CD14-positive monocyte (primary cell): ENCODE measurements around the gene TTLL4. TPM values are rescaled to one million over a fixed set of nuclear protein-coding genes. Genes with fewer than 3 reads are reported as not detected.

Source experiments
- DNase-seq, 3 donors: peaks; one replicate each; pipeline ENCODE4 v3.0.0-alpha.2; 2011 to 2022
- H2AFZ ChIP-seq: 2 replicates; pipeline ENCODE4 v1.6.0; 2012; ENCODE audit warnings: mild to moderate bottlenecking, low read depth, low read length, inconsistent platforms; ENCODE audit not compliant: insufficient read depth, poor library complexity, severe bottlenecking
- H3K27ac ChIP-seq, 2 donors: 1 replicate in 1 of 2; 2 replicates in 1 of 2; pipeline ENCODE4 v1.5.1; 2012 to 2013; ENCODE audit warnings: low read length in 2 of 2, control low read depth in 1 of 2, inconsistent platforms in 1 of 2, low read depth in 1 of 2, mild to moderate bottlenecking in 1 of 2
- H3K27me3 ChIP-seq, 2 donors: one replicate each; pipeline versions ENCODE4 v1.6.0 to v1.6.1; 2011 to 2013; ENCODE audit warnings: low read length in 2 of 2; ENCODE audit not compliant: control insufficient read depth in 2 of 2, insufficient read depth in 2 of 2
- H3K36me3 ChIP-seq, 2 donors: replicated peaks in 1 of 2; 1 replicate in 1 of 2; 2 replicates in 1 of 2; pipeline versions ENCODE4 v1.5.1 to v1.6.1; 2012 to 2013; ENCODE audit warnings: low read length in 2 of 2, control low read depth in 1 of 2, inconsistent platforms in 1 of 2, mild to moderate bottlenecking in 1 of 2; ENCODE audit not compliant: insufficient read depth in 2 of 2, control insufficient read depth in 1 of 2
- H3K4me1 ChIP-seq, 2 donors: 1 replicate in 1 of 2; 2 replicates in 1 of 2; pipeline versions ENCODE4 v1.5.1 to v1.6.1; 2012 to 2013; ENCODE audit warnings: low read length in 2 of 2, control low read depth in 1 of 2, inconsistent platforms in 1 of 2, mild to moderate bottlenecking in 1 of 2, moderate library complexity in 1 of 2; ENCODE audit not compliant: insufficient read depth in 2 of 2, control insufficient read depth in 1 of 2
- H3K4me2 ChIP-seq: replicated peaks from 2 replicates; pipeline ENCODE3; 2012; ENCODE audit warnings: low read length, moderate library complexity, mild to moderate bottlenecking; ENCODE audit not compliant: poor library complexity, severe bottlenecking; ENCODE audit errors: extremely low read depth
- H3K4me3 ChIP-seq, 3 experiments: fragments of 200-600 bp in 1 of 3; sonication (generic) in 1 of 3; replicated peaks in 1 of 3; 1 replicate in 2 of 3; 2 replicates in 1 of 3; pipeline ENCODE4 v1.5.1; 2011 to 2013; ENCODE audit warnings: low read length in 3 of 3, mild to moderate bottlenecking in 3 of 3, control low read depth in 2 of 3, low read depth in 2 of 3, inconsistent platforms in 1 of 3, moderate library complexity in 1 of 3
- H3K79me2 ChIP-seq: 2 replicates; pipeline ENCODE4 v1.6.0; 2012; ENCODE audit warnings: mild to moderate bottlenecking, control low read depth, inconsistent platforms, low read length, moderate library complexity; ENCODE audit not compliant: insufficient read depth
- H3K9ac ChIP-seq: 2 replicates; pipeline ENCODE4 v1.6.0; 2017; ENCODE audit warnings: low read length, mild to moderate bottlenecking; ENCODE audit not compliant: insufficient read depth, poor library complexity, severe bottlenecking
- H3K9me3 ChIP-seq, 2 donors: replicated peaks in 1 of 2; 1 replicate in 1 of 2; 2 replicates in 1 of 2; pipeline versions ENCODE4 v1.5.1 to v1.6.1; 2012 to 2013; ENCODE audit warnings: low read length in 2 of 2, control low read depth in 1 of 2; ENCODE audit not compliant: control insufficient read depth in 1 of 2, insufficient read depth in 1 of 2
- H4K20me1 ChIP-seq: 2 replicates; pipeline ENCODE4 v1.6.0; 2012; ENCODE audit warnings: mild to moderate bottlenecking, low read length, control low read depth, moderate library complexity; ENCODE audit not compliant: insufficient read depth
- H3K27ac Mint-ChIP-seq, 7 donors: one replicate each; pipeline ENCODE4 v1.8.0; 2020; ENCODE audit warnings: mild to moderate bottlenecking in 7 of 7, mixed read lengths in 7 of 7, moderate library complexity in 6 of 7, inconsistent platforms in 2 of 7
- H3K27me3 Mint-ChIP-seq, 3 donors: one replicate each; pipeline ENCODE4 v1.8.0; 2021 to 2022; ENCODE audit warnings: low read depth in 3 of 3, mild to moderate bottlenecking in 3 of 3, mixed read lengths in 3 of 3, moderate library complexity in 3 of 3, inconsistent platforms in 1 of 3
- H3K36me3 Mint-ChIP-seq, 2 donors: one replicate each; pipeline ENCODE4 v1.8.0; 2020; ENCODE audit warnings: mixed read lengths in 2 of 2, inconsistent platforms in 1 of 2, mild to moderate bottlenecking in 1 of 2
- H3K4me1 Mint-ChIP-seq: one replicate; pipeline ENCODE4 v1.8.0; 2020; ENCODE audit warnings: mild to moderate bottlenecking, mixed read lengths
- H3K4me3 Mint-ChIP-seq, 2 donors: one replicate each; pipeline ENCODE4 v1.8.0; 2020; ENCODE audit warnings: mild to moderate bottlenecking in 2 of 2, mixed read lengths in 2 of 2, moderate library complexity in 1 of 2
- H3K9me3 Mint-ChIP-seq, 7 donors: one replicate each; pipeline ENCODE4 v1.8.0; 2020 to 2022; ENCODE audit warnings: mixed read lengths in 7 of 7, mild to moderate bottlenecking in 6 of 7, moderate library complexity in 6 of 7, inconsistent platforms in 2 of 7
- WGBS: methylation state at CpG from one replicate; pipeline ENCODE4 v1.1.5; 2013; ENCODE audit warnings: missing lambda C conversion rate; ENCODE audit not compliant: insufficient coverage; 5-methylcytosine and 5-hydroxymethylcytosine counted together
- intact Hi-C, 2 donors: fragments of 100-400 bp; cut with micrococcal nuclease; formaldehyde crosslinking; loops; one replicate each; pipeline versions ENCODE4 v1.15.0 to v1.15.1; 2023
- polyA plus RNA-seq, 3 donors: library from polyadenylated mRNA; depleted of rRNA in 1 of 3; unstranded in 2 of 3; stranded (reverse) in 1 of 3; fragments of 300-500 nt in 2 of 3; fragments of >200 nt in 1 of 3; fragmentation: Illumina TruSeq in 2 of 3; gene quantifications; 1 replicate in 2 of 3; 2 replicates in 1 of 3; pipeline ENCODE4 v1.2.3, GENCODE V29; 2012 to 2021
- TF ChIP-seq, protein P1 (sequence below): fragments of 200-600 bp; IDR thresholded peaks from one replicate; pipeline ENCODE4 v1.8.0; 2022; ENCODE audit warnings: antibody characterized with exemption, mild to moderate bottlenecking

TTLL4 gene
- polyA plus RNA-seq, 3 donors: 13.5 to 90.2 (median 16.3) TPM

DNA sequence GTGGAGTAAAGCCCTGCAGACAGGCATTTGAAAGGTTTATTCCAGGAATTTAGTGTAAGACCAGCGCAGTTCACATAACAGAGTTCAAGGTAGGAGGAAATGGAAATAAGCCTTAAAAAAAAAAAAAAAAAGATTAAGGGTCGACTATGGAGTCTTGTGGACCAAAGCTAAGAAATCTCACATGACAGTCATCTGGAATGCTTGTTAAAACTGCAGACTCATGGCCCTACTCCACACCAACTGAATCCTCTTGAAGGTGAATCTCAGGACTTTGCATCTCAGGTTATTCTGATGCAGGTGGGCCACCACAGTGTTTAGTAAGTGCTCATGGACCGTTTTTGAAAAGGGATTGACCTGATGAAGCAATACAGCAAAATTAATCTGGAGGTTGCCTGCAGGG, 8.8 kb downstream of the TTLL4 start:
- intact Hi-C loops: no loop called here
- TF ChIP-seq, protein P1, sequence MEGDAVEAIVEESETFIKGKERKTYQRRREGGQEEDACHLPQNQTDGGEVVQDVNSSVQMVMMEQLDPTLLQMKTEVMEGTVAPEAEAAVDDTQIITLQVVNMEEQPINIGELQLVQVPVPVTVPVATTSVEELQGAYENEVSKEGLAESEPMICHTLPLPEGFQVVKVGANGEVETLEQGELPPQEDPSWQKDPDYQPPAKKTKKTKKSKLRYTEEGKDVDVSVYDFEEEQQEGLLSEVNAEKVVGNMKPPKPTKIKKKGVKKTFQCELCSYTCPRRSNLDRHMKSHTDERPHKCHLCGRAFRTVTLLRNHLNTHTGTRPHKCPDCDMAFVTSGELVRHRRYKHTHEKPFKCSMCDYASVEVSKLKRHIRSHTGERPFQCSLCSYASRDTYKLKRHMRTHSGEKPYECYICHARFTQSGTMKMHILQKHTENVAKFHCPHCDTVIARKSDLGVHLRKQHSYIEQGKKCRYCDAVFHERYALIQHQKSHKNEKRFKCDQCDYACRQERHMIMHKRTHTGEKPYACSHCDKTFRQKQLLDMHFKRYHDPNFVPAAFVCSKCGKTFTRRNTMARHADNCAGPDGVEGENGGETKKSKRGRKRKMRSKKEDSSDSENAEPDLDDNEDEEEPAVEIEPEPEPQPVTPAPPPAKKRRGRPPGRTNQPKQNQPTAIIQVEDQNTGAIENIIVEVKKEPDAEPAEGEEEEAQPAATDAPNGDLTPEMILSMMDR: no peak

DNA sequence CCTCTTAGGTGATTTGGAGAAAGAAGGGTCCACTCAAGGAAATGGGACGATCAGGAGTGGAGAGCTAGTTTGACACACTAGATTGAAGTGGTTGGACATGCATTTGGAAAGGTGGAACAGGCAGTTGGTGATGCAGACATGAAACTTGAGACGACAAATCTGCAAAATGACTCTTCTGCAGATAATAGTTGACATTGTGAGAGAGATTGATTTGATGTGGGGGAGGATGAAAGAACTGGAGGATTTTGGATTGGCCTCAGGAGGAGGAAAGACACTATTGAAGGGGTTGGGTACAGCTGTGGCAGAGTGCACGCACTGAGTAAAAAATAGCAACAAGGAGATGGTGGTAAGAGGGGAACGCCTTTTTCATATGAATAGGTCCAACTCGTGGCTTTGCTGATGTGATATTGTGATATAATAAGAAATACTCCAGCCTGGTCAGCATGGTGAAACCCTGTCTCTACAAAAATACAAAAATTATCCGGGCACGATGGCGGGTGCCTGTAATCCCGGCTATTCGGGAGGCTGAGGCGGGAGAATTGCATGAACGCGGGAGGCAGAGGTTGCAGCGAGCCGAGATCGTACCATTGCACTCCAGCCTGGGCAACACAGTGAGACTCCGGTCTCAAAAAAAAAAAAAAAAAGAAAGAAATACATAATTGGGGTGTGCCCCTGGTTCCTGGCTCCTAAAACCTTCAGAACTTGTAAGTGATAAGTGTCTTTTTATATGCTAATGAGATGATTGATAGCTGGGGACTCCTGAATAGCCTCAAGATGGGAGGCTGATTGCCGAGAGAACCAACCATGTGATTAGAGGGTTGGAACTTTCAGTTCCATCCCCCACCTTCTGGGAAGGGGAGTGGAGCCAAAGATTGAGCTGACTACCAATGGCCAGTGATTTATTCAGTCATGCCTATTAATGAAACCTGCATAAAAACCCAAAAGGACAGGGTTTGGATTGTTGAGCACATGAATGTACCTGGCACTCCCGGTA, 9.7 kb downstream of the TTLL4 start:
- peaks cover 8 to 44% of the 10 kb centered on the region in 2 donors for H3K36me3 ChIP-seq
- peaks cover 94% of the 10 kb centered on the region for H3K79me2 ChIP-seq
- H3K36me3 Mint-ChIP-seq: peaks cover 32 to 49% of the 10 kb centered on the region in 2 donors
- intact Hi-C loops: no loop called here
- 91% methylated on average over 11 of the region's 19 CpGs for WGBS
- no peaks in the 10 kb centered on the region for H3K27me3 ChIP-seq
- H3K27ac ChIP-seq: no peak overlapping the region
- peaks cover 0 to 4% (median under 1%) of the 10 kb centered on the region in 7 donors for H3K9me3 Mint-ChIP-seq
- H3K4me3 Mint-ChIP-seq: no peak overlapping the region
- H4K20me1 ChIP-seq: peaks cover 6% of the 10 kb centered on the region
- no peak overlapping the region for H3K4me2 ChIP-seq
- peaks cover under 1 to 6% of the 10 kb centered on the region in 2 donors for H3K9me3 ChIP-seq
- H3K27ac Mint-ChIP-seq: peak overlapping the region in 1 of 7 donors; percentile 70
- no peak overlapping the region for H2AFZ ChIP-seq
- TF ChIP-seq, protein P1: no peak
- no peak overlapping the region for H3K4me3 ChIP-seq
- H3K4me1 Mint-ChIP-seq: peaks cover 58% of the 10 kb centered on the region
- DNase-seq: no peak
- H3K27me3 Mint-ChIP-seq: peaks cover 0 to 6% (median 0%) of the 10 kb centered on the region in 3 donors
- peaks cover 40 to 52% of the 10 kb centered on the region in 2 donors for H3K4me1 ChIP-seq
- H3K9ac ChIP-seq: no peak overlapping the region

More for the DNA sequence above, 8.8 kb downstream of the TTLL4 start:
- Histone ChIP-seq H3K27ac (no peak overlapping the region), H3K9me3 (no peaks in the 10 kb centered on the region), H3K36me3 (peaks cover 8 to 40% of the 10 kb centered on the region in 2 donors), H3K4me3 (no peak overlapping the region), H4K20me1 (peaks cover 6% of the 10 kb centered on the region), H3K4me1 (peaks cover 47 to 58% of the 10 kb centered on the region in 2 donors), H3K27me3 (no peaks in the 10 kb centered on the region), H3K4me2 (no peak overlapping the region), H2AFZ (no peak overlapping the region), H3K79me2 (peaks cover 94% of the 10 kb centered on the region), H3K9ac (no peak overlapping the region)
- 83% methylated on average over 1 of the region's 3 CpGs for WGBS
- Mint-ChIP-seq H3K36me3 (peaks cover 32 to 44% of the 10 kb centered on the region in 2 donors), H3K9me3 (no peaks in the 10 kb centered on the region), H3K4me3 (no peak overlapping the region), H3K4me1 (peaks cover 62% of the 10 kb centered on the region), H3K27ac (no peak overlapping the region), H3K27me3 (peaks cover 0 to 6% (median 0%) of the 10 kb centered on the region in 3 donors)
- no peak for DNase-seq
